Keratinocyte (primary cell): ENCODE measurements around the gene PEPD.

ENCODE experiments used
- EZH2 ChIP-seq: IDR thresholded peaks from one replicate; pipeline ENCODE4 v1.6.1; 2012; ENCODE audit warnings: inconsistent platforms, mild to moderate bottlenecking, low read length, moderate library complexity
- TF ChIP-seq, protein P1 (sequence below), 3 experiments: IDR thresholded peaks in 1 of 3; conservative IDR thresholded peaks in 1 of 3; optimal IDR thresholded peaks in 1 of 3; 2 replicates in 2 of 3; 3 replicates in 1 of 3; pipeline versions ENCODE3 to v1.5.1; 2011; ENCODE audit warnings: low read length in 3 of 3, mild to moderate bottlenecking in 3 of 3, moderate library complexity in 2 of 3, control low read depth in 1 of 3, inconsistent platforms in 1 of 3; ENCODE audit not compliant: insufficient read depth in 2 of 3; ENCODE audit errors: extremely low read depth in 1 of 3

DNA sequence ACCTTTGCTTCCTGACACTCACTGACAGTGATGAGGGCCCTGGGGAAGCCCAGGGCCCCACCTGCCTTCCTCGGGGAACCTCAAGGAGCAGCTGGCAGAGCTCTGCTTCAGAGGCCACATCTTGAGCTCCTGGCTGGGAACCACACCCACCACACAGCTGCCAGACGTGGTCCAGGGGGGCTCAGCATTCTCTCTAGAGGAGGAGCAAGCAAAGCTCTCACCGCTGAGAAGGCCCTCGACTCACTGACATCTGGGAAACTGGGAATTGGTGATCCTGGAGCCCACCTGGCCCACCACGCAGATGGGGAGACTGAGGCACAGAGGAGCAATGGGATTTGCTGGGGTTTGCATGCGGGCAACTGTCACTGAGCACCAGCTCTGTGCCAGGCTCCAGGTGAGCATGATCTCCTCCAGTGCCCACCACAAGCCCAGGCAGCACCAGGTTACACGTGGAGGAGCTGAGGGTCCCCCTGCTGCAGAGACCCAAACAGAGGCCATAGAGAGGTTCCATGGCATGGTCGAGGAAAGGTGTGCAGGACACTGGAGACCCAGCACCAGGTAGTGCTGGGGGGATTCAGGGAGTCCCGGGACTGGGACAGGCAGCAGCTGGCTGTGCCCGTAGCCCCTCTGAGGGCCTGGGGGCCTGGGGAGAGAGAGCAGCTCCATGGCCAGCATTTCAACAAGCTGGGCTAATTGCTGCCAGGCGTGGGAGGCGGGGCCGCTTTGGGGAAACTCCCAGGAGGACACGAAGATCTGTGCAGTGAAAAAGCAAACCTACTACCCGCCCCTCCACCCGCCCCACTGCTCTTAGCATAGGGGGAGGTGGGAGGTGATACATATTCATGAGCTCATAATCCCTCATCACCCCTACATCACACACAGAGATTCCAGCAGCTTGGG lies 33.4 kb downstream of the PEPD start:
- TF ChIP-seq, protein P1, sequence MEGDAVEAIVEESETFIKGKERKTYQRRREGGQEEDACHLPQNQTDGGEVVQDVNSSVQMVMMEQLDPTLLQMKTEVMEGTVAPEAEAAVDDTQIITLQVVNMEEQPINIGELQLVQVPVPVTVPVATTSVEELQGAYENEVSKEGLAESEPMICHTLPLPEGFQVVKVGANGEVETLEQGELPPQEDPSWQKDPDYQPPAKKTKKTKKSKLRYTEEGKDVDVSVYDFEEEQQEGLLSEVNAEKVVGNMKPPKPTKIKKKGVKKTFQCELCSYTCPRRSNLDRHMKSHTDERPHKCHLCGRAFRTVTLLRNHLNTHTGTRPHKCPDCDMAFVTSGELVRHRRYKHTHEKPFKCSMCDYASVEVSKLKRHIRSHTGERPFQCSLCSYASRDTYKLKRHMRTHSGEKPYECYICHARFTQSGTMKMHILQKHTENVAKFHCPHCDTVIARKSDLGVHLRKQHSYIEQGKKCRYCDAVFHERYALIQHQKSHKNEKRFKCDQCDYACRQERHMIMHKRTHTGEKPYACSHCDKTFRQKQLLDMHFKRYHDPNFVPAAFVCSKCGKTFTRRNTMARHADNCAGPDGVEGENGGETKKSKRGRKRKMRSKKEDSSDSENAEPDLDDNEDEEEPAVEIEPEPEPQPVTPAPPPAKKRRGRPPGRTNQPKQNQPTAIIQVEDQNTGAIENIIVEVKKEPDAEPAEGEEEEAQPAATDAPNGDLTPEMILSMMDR (optimal IDR thresholded peaks at IDR 0.05 in 1 of 3, IDR thresholded peaks at IDR 0.05 in 1 of 3, conservative IDR thresholded peaks at IDR 0.05 in 1 of 3; ENCODE audit: extremely low read depth in 1 of 3, insufficient read depth in 2 of 3, low read length in 3 of 3) = no peak
- no peak for TF ChIP-seq EZH2
